Psoas muscle (tissue), 8 donors: ENCODE data around the gene R3HDM4. TPM values are rescaled to one million over a fixed set of nuclear protein-coding genes. Genes with fewer than 3 reads are reported as not detected.

Source experiments
- ATAC-seq, 4 donors: fragments of 200-7000 bp; cut with Tn5 transposase; one replicate each; pipeline ENCODE4 v1.9.1; 2020; ENCODE audit warnings: moderate library complexity in 3 of 4, mild to moderate bottlenecking in 2 of 4
- DNase-seq, 2 donors: peaks; one replicate each; pipeline ENCODE4 v3.0.0-alpha.2; 2020
- H3K27ac ChIP-seq: fragments of 200-600 bp; one replicate; pipeline ENCODE4 v1.8.0; 2022
- H3K27me3 ChIP-seq, 3 donors: fragments of 200-600 bp in 1 of 3; one replicate each; pipeline versions ENCODE4 v1.6.1 to v1.8.0; 2013 to 2022; ENCODE audit warnings: low read length in 2 of 3, mild to moderate bottlenecking in 2 of 3, moderate library complexity in 1 of 3; ENCODE audit not compliant: insufficient read depth in 3 of 3
- H3K36me3 ChIP-seq, 2 donors: fragments of 200-600 bp in 1 of 2; one replicate each; pipeline versions ENCODE4 v1.6.1 to v1.8.0; 2013 to 2022; ENCODE audit warnings: low read depth in 1 of 2, mild to moderate bottlenecking in 1 of 2, moderate library complexity in 1 of 2; ENCODE audit not compliant: insufficient read depth in 1 of 2
- H3K4me1 ChIP-seq: fragments of 200-600 bp; one replicate; pipeline ENCODE4 v1.8.0; 2022
- H3K4me3 ChIP-seq: fragments of 200-600 bp; one replicate; pipeline ENCODE4 v1.8.0; 2022; ENCODE audit warnings: mild to moderate bottlenecking
- H3K9me3 ChIP-seq: fragments of 200-600 bp; one replicate; pipeline ENCODE4 v1.8.0; 2022
- WGBS, 3 donors: extraction: QIAGEN DNeasy Blood & Tissue Kit; methylation state at CpG; one replicate each; pipeline versions ENCODE4 v1.1.6 to v1.1.7; 2013; 5-methylcytosine and 5-hydroxymethylcytosine counted together
- intact Hi-C, 2 donors: fragments of 100-400 bp; cut with DNase I; formaldehyde crosslinking; loops; one replicate each; pipeline versions ENCODE4 v1.11.0 to v1.14.2; 2022
- polyA plus RNA-seq, 3 donors: library from polyadenylated mRNA; stranded (reverse); fragments of 200-250 nt; gene quantifications; one replicate each; pipeline ENCODE4 v1.2.3, GENCODE V29; 2013
- total RNA-seq, 4 donors: library from RNA; stranded (reverse); fragmentation: NEBNext Ultra II Directional in 2 of 4; extraction: Animal tissue kit (Norgen Biotek cat#: 25700) in 2 of 4; gene quantifications; one replicate each; pipeline versions ENCODE4 v1.2.1 to v1.2.4, GENCODE V29; 2021 to 2023
- TF ChIP-seq, protein P1 (sequence below): fragments of 200-600 bp; IDR thresholded peaks from one replicate; pipeline ENCODE4 v1.8.0; 2022; ENCODE audit warnings: antibody characterized with exemption
- donor health status: healthy with polysubstance abuse.
- donor health status: DM: no; HTN: no; CAD: no; lungs with moderate emphysema.
- donor health status: Bipolar disorder and iron deficiency.
- donor health status: healthy.
- donor health status: DM: yes; HTN: yes; CAD: no.
- donor health status: DM: no; HTN: no; CAD: no.
- donor health status: DM: no; HTN: no; CAD: no.
- donor health status: DM: yes; HTN: yes; CAD: no.

Gene R3HDM4
- total and polyA plus RNA-seq, 7 donors, result 17.8 to 92.0 (median 51.0) TPM

DNA sequence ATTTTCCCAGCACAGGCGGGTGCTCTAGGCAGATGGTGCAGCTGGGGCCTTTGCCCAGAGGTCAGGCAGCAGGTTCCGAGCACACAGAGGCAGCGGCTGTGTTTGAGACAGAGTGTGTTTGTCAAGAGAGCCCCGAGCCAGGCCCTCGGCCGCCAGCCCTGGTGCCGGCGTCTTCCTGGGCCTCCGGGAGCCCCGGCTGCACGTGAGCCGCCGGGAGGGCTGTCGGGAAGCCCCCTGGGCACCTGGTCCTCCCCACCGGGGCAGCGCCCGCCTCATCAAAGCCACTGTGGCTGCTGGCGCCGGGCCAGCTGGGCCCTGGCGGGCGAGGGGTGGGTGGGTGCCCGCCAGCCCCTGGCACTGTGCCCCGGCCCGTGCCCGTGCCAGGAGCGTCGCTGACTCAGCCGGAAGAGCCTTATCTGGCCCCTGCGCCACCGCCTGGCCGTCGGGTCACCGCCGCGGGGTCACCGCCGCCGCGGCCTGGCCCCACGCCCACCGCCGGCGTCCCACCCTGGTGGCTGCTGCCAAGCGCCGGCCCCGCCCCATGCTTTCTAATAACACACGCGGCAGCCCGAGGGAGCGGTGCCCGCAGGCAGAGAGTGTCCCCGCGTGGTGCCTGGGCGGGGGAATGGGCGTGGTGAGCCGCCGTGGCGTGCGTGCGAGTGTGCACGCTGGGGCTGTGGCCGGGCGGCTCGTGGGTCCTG lies 27.7 kb upstream of the R3HDM4 start:
- ATAC-seq, result peak; percentile 68 to 83 (median 78)

DNA sequence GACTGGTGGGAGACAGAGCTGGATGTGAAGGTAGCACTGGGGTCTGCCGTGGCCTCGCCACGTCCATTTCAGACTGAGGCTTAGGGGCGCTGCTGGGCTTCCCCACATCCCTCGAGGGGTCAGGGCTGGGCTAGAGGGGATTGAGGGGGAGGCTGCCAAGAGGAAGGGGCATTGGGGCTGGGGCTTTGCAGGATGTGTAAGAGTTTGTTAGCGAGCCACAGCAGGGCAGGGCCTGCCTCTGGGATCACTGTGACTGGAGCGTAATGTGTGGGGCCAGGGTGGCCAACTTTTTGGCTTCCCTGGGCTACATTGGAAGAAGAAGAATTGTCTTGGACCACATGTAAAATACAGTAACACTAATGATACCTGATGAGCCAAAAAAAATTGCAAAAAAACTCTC lies 26.9 kb upstream of the R3HDM4 start:
- Histone ChIP-seq H3K9me3 (no peaks in the 10 kb centered on the region), H3K36me3 (no peaks in the 10 kb centered on the region), H3K27me3 (peaks cover 0 to 1% (median 0%) of the 10 kb centered on the region in 3 donors), H3K27ac (no peak overlapping the region), H3K4me3 (no peak overlapping the region), H3K4me1 (peaks cover 16% of the 10 kb centered on the region)
- 93 to 98% (median 97%) methylated on average over 7 of the region's 7 CpGs for WGBS, 3 donors
- intact Hi-C loops, result no loop called here
- no peak for ATAC-seq
- DNase-seq, result no peak
- TF ChIP-seq, protein P1, sequence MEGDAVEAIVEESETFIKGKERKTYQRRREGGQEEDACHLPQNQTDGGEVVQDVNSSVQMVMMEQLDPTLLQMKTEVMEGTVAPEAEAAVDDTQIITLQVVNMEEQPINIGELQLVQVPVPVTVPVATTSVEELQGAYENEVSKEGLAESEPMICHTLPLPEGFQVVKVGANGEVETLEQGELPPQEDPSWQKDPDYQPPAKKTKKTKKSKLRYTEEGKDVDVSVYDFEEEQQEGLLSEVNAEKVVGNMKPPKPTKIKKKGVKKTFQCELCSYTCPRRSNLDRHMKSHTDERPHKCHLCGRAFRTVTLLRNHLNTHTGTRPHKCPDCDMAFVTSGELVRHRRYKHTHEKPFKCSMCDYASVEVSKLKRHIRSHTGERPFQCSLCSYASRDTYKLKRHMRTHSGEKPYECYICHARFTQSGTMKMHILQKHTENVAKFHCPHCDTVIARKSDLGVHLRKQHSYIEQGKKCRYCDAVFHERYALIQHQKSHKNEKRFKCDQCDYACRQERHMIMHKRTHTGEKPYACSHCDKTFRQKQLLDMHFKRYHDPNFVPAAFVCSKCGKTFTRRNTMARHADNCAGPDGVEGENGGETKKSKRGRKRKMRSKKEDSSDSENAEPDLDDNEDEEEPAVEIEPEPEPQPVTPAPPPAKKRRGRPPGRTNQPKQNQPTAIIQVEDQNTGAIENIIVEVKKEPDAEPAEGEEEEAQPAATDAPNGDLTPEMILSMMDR, result no peak

More for the DNA sequence above, 27.7 kb upstream of the R3HDM4 start:
- intact Hi-C loops, result no loop called here
- H3K4me1 ChIP-seq, result peaks cover 10% of the 10 kb centered on the region
- H3K4me3 ChIP-seq, result peak overlapping the region; percentile 58
- H3K36me3 ChIP-seq, result no peaks in the 10 kb centered on the region
- no peaks in the 10 kb centered on the region for H3K9me3 ChIP-seq
- WGBS, 3 donors, result 23 to 38% (median 26%) methylated on average over 49 to 64 of the region's 64 CpGs
- TF ChIP-seq, protein P1, result no peak
- DNase-seq, result peak; percentile 75 to 83
- H3K27me3 ChIP-seq, result peaks cover 0 to 1% (median 0%) of the 10 kb centered on the region in 3 donors
- peak overlapping the region; percentile 80 for H3K27ac ChIP-seq

DNA sequence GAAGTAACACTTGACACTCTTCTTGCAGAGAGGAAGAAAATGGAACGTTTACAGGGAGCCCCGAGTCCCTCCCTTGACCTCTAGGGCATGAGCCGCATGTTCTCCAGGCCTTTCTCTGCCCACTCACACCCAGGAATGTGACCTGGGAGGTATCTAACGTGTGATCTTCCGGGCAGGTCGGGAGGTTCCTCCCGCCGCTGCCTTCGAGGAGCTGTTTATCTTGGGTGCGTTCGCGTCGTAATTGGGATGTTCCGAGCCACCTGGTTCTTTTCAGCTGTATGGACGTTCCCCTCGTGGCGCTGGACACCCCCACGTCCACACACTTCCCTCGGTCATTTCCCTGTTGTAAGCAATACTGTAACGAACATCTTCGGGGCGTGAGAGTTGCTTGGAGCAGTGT lies 26.4 kb upstream of the R3HDM4 start:
- 90 to 92% (median 91%) methylated on average over 22 of the region's 22 CpGs for WGBS, 3 donors
- H3K9me3 ChIP-seq, result no peaks in the 10 kb centered on the region
- H3K27me3 ChIP-seq, result peaks cover 0 to 1% (median 0%) of the 10 kb centered on the region in 3 donors
- intact Hi-C loops, result no loop called here
- TF ChIP-seq, protein P1, result no peak
- no peaks in the 10 kb centered on the region for H3K36me3 ChIP-seq
- no peak for DNase-seq
- no peak overlapping the region for H3K4me3 ChIP-seq
- H3K4me1 ChIP-seq, result peaks cover 21% of the 10 kb centered on the region
- H3K27ac ChIP-seq, result no peak overlapping the region
- ATAC-seq, result no peak

DNA sequence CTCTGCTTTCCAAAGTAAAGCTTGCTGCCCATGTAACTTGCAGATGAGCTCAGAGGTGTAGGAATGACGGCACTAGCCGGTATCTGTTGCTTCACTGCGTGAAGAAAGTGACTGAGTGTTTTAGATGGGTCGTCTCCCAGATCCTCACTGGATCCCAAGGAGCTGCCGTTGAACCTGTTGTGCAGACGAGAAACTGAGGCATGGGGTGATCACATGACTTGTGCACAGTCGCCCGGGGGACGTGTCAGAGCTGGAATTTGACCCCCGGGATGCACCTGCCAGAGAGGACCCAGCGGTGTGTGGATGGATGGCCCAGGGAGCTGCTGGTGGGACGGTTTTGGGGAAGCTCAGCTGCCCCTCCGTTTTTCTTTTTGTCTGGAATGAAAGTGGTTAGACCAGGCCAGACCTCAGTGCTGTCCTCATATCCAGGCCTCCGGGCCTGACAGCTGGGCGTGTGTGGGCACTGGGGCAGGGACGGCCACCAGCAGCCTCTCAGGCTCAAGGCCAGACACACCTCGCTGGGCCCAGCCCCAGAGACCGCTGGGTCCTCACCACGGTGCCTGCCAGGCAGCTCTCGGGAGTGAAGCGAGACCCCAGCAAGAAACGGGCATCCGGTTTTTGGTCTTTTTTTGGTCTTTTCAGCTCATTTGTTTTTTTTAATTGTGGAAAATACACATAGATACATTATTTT lies 25.4 kb upstream of the R3HDM4 start:
- Histone ChIP-seq H3K27ac (no peak overlapping the region), H3K4me3 (no peak overlapping the region), H3K9me3 (no peaks in the 10 kb centered on the region), H3K4me1 (peaks cover 31% of the 10 kb centered on the region), H3K27me3 (peaks cover 0 to 1% (median 0%) of the 10 kb centered on the region in 3 donors), H3K36me3 (no peaks in the 10 kb centered on the region)
- DNase-seq, result no peak
- 81 to 85% (median 82%) methylated on average over 23 of the region's 23 CpGs for WGBS, 3 donors
- intact Hi-C loops, result no loop called here
- TF ChIP-seq, protein P1, result no peak
- no peak for ATAC-seq
